ENCODE results near the gene CER1. TPM values are rescaled to one million over a fixed set of nuclear protein-coding genes. Genes with fewer than 3 reads are reported as not detected.

CER1 gene
- total RNA-seq, 1 donor from 2014 or later = not detected

DNA sequence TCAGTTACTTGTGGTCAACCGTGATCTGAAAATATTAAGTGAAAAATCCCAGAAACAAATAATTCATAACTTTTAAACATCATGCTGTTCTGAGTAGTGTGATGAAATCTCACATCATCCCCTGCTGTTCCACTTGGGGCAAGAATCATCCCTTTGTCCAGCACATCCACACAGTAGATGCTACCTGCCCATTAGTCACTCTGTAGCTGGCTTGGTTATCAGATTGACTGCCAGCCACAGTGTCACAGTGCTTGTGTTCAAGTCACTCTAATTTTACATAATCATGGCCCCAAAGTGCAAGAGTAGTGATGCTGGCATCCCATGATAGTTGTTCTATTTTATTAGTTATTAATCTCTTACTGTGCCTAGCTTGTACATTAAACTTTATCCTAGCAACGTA, 39.1 kb upstream of the CER1 start:
- H3K36me3 ChIP-seq (ENCODE audit: control insufficient read depth, insufficient read depth, low read length) = no peaks in the 10 kb centered on the region
- TF ChIP-seq, protein P1, sequence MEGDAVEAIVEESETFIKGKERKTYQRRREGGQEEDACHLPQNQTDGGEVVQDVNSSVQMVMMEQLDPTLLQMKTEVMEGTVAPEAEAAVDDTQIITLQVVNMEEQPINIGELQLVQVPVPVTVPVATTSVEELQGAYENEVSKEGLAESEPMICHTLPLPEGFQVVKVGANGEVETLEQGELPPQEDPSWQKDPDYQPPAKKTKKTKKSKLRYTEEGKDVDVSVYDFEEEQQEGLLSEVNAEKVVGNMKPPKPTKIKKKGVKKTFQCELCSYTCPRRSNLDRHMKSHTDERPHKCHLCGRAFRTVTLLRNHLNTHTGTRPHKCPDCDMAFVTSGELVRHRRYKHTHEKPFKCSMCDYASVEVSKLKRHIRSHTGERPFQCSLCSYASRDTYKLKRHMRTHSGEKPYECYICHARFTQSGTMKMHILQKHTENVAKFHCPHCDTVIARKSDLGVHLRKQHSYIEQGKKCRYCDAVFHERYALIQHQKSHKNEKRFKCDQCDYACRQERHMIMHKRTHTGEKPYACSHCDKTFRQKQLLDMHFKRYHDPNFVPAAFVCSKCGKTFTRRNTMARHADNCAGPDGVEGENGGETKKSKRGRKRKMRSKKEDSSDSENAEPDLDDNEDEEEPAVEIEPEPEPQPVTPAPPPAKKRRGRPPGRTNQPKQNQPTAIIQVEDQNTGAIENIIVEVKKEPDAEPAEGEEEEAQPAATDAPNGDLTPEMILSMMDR (IDR thresholded peaks at IDR 0.05; ENCODE audit: insufficient read depth, low read length, severe bottlenecking) = no peak
- DNase-seq (ENCODE audit: low read depth) = no peak
- no peak for FAIRE-seq
- H3K27me3 ChIP-seq (ENCODE audit: control insufficient read depth, insufficient read depth, low read length) = no peaks in the 10 kb centered on the region
- no peak overlapping the region for H3K4me3 ChIP-seq (ENCODE audit: low read depth, low read length)

GRCh38 chr9:14760060-14760459, 37.5 kb upstream of the CER1 start:
- Histone ChIP-seq H3K27me3 (ENCODE audit: control insufficient read depth, insufficient read depth, low read length) (no peaks in the 10 kb centered on the region), H3K4me3 (ENCODE audit: low read depth, low read length) (no peak overlapping the region), H3K36me3 (ENCODE audit: control insufficient read depth, insufficient read depth, low read length) (no peaks in the 10 kb centered on the region)
- FAIRE-seq (no peak), DNase-seq (ENCODE audit: low read depth) (no peak)
- TF ChIP-seq, protein P1 (IDR thresholded peaks at IDR 0.05; ENCODE audit: insufficient read depth, low read length, severe bottlenecking) = no peak

DNA sequence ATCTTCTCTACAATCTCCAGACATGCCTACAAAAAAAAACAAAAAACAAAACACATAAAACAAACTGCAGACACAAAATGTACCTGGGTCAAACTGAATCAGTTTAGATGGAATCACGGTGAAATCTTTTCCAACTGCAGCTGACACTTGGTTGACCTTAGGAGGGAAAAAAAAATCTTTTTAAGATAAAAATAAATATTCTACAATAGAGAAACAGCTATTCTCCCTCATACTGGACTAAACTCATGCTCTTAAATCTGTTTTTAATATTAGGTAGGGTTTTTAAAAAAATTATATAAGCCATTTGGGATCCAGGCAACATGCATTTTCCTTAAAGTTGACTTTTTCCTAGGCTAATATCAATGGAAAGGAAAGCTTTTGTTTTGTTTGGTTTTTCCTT, 33.8 kb upstream of the CER1 start:
- DNase-seq (ENCODE audit: low read depth) (no peak), FAIRE-seq (no peak)
- TF ChIP-seq, protein P1 (IDR thresholded peaks at IDR 0.05; ENCODE audit: insufficient read depth, low read length, severe bottlenecking) = no peak

GRCh38 chr9:14752871-14753270, 30.3 kb upstream of the CER1 start:
- H3K36me3 ChIP-seq (ENCODE audit: control insufficient read depth, insufficient read depth, low read length) = no peaks in the 10 kb centered on the region
- no peak overlapping the region for H3K4me3 ChIP-seq (ENCODE audit: low read depth, low read length)
- TF ChIP-seq, protein P1 (IDR thresholded peaks at IDR 0.05; ENCODE audit: insufficient read depth, low read length, severe bottlenecking) = no peak
- no peak for FAIRE-seq
- no peaks in the 10 kb centered on the region for H3K27me3 ChIP-seq (ENCODE audit: control insufficient read depth, insufficient read depth, low read length)
- no peak for DNase-seq (ENCODE audit: low read depth)

More for the DNA sequence above, 33.8 kb upstream of the CER1 start:
- Histone ChIP-seq H3K36me3 (ENCODE audit: control insufficient read depth, insufficient read depth, low read length) (no peaks in the 10 kb centered on the region), H3K4me3 (ENCODE audit: low read depth, low read length) (no peak overlapping the region), H3K27me3 (ENCODE audit: control insufficient read depth, insufficient read depth, low read length) (no peaks in the 10 kb centered on the region)

DNA sequence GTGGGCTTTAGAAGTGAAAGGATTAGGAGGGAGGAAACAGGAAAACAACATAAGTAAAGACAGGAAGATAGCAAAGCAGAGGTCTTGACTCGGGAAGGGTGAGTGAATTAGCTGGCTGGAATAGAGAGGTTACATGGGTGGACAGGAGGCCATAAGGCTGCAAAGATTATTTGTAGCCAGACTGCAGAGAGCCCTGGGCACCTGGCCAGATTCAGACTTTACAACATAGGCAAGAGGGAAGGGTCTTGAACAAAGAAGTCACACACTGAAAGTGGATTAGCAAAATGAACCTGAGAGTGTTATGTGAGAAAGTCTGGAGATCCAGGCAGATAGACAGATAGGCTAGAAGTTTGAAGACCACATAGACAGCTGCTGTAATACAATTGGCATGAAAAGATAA, 29.7 kb upstream of the CER1 start:
- no peaks in the 10 kb centered on the region for H3K36me3 ChIP-seq (ENCODE audit: control insufficient read depth, insufficient read depth, low read length)
- FAIRE-seq = no peak
- DNase-seq (ENCODE audit: low read depth) = no peak
- TF ChIP-seq, protein P1 (IDR thresholded peaks at IDR 0.05; ENCODE audit: insufficient read depth, low read length, severe bottlenecking) = no peak
- no peaks in the 10 kb centered on the region for H3K27me3 ChIP-seq (ENCODE audit: control insufficient read depth, insufficient read depth, low read length)
- no peak overlapping the region for H3K4me3 ChIP-seq (ENCODE audit: low read depth, low read length)

GRCh38 chr9:14750821-14751220, 28.3 kb upstream of the CER1 start:
- H3K27me3 ChIP-seq (ENCODE audit: control insufficient read depth, insufficient read depth, low read length) = no peaks in the 10 kb centered on the region
- no peaks in the 10 kb centered on the region for H3K36me3 ChIP-seq (ENCODE audit: control insufficient read depth, insufficient read depth, low read length)
- DNase-seq (ENCODE audit: low read depth) (peak; percentile 33), FAIRE-seq (no peak)
- TF ChIP-seq, protein P1 (IDR thresholded peaks at IDR 0.05; ENCODE audit: insufficient read depth, low read length, severe bottlenecking) = no peak
- no peak overlapping the region for H3K4me3 ChIP-seq (ENCODE audit: low read depth, low read length)

Data from bronchial epithelial cell (primary cell).